Fibroblast of skin of left quadriceps (primary cell): ENCODE measurements around the gene KIAA0232.
"Not testable (repeated sequence)": the region's sequence is repeated elsewhere in the genome, so short reads cannot be mapped to it uniquely, and the experiment has no call there.

Experiments used
- DNase-seq, 2 experiments: peaks; one replicate each; pipeline ENCODE4 v3.0.0-alpha.2; 2013; ENCODE audit warnings: low read depth in 2 of 2

Gene KIAA0232

GRCh38 chr4:6754481-6755087, 27.9 kb upstream of the KIAA0232 start:
- DNase-seq, result no peak

DNA sequence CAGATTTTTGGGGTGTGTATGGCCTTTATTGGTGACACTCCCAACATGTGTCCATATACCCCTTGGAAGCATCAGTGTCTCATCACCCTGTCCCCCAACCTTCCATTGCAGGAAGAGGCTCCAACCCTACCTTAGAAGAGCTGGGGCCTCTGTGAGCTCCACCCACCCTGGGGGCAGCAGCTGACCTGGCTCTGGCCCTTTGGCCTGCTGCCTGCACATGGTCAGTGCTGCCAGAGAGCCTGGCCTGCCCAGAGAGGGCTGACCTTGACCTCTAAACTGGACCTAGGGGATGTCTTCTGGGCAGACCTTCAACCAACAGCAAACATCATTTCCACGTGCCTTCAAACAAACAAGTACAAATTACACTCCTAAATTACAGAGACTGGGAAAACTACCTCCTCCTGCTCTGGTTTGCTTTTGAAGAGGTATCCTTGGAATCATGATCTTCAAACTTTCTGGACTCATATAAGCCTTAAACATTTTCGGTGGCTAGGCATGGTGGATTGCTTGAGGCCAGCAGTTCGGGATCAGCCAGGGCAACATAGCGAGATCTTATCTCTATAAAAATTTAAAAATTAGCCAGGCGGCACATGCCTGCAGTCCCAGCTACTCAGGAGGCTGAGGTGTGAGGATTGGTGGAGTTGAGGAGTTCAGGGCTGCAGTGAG, 27.3 kb upstream of the KIAA0232 start:
- no peak for DNase-seq

- not testable (repeated sequence) for DNase-seq
Observed at GRCh38 chr4:6756345-6756744, 26.2 kb upstream of the KIAA0232 start.

- no peak for DNase-seq
Observed at GRCh38 chr4:6758728-6759127, 23.8 kb upstream of the KIAA0232 start.

GRCh38 chr4:6760865-6761264, 21.7 kb upstream of the KIAA0232 start:
- no peak for DNase-seq

- no peak for DNase-seq
Observed at GRCh38 chr4:6761649-6762615, 20.6 kb upstream of the KIAA0232 start.

- DNase-seq, result no peak
Observed at GRCh38 chr4:6763330-6763851, 19.1 kb upstream of the KIAA0232 start.

DNA sequence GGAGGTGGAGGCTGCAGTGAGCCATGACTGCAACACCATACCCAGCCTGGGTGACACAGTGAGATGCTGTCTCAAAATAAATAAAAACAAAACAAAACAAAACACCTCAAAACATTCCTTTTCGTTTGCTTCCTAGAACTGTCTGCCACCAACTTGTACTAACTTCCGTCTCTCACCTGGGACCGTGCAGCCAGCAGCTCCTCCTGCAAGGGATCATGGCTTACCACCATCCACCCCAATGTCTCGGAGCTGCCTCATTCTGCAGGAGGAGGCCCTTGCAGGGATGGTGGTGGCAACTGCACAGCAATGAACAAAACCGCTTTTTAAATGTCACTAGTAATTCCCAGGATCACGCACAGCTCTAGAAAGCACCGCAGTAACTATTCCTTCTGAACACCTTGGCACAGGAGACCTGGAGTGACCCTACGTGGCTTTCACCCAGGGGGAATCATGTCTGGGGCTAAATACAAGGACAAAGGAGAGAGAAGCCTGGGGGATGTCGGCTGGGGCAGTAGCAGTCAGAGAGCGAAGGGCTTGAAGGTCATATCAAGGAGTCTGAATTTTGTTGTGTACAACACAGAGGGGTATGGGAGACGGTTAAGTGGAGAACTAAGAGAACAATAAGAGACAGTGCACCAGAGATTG, 17.4 kb upstream of the KIAA0232 start:
- no peak for DNase-seq

DNA sequence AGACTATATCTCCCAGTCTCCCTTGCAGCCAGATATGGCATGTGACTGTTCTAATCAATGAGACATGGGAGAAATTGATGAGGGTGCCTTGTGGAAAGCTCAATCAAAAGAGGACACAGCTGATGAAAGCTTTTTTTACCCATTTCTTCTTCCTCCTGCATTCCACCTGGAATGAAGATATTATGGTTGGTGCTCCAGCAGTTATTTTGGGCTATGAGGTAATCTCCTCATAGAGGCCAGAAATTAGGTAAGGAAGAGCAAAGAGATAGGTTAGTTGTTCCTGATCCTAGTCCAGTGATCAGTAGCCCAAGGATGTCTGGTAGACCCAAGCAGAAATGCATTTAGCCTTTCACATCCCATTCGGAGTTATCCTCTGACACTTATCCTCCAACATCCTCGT, 16.8 kb upstream of the KIAA0232 start:
- no peak for DNase-seq

DNA sequence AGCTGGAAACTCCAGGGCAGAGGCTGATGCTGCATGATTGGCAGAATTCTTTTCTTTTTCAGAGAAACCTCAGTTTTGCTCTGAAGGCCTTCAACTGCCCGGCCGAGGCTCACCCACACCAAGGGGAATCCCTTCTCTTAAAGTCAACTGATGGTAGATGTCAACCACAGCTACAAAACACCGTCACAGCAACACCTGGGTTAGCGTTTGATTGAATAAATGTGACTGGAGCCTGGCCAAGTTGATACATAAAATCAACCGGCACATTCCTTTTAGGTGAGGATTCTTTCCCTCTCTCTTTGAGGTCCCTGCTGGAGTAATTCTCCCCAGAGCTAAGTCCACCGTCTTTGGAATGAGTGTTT, 15.2 kb upstream of the KIAA0232 start:
- DNase-seq, result no peak

DNA sequence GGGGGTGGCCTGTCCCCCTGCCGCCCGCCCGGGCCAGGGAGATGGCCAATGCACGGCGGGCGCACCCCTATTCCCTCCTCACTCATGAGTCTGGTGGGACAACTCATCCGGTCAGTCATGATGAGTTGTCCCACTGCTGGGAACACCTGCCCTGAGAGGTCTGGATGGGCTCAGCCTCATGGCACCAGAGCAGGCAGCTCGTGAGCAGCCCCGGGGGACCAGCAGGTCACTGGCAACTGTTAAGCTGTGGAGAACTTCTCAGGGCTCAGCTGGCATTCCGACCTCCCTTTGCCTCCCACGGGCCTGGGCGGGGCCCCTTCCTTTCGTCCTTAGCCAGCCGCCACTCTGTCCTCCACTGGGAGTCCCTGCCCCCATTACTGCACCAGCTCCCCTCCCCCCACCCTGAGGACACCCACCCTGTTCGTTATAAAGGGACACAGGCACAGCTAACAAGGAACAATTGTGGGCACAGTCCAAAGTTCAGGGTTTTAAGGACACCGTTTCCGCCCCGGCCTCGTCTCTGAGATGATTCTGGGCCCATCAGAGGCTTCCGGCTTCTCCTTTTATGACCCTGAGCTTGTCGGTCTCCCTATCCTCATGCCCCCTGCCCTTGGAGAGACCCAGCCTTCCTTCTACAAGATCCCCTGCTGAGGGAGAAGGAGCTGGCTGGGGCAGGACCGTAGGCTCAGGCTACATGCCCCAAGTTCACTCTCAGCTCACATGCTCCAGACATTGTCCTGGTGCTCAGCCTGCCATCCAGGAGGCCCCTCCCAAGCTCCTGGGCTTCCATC, 14.6 kb upstream of the KIAA0232 start:
- no peak for DNase-seq

DNA sequence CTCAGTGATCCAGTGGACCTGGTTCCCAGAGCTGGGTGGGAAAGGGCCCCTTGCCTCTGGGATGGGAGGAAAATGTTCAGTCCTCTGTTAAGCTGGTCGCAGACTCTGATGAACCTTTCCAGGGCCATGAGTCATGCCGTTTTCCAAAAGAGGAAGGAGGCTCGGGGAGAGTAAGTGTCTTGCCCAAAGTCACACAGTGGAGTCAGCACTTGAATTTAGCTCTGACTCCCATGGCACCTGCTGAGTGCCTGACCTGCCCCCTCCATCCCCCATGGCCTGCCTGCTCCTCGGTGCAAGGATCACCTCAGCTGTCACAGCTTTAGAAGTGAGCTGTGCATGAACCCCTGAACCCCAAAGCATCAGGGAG, 14.0 kb upstream of the KIAA0232 start:
- no peak for DNase-seq

DNA sequence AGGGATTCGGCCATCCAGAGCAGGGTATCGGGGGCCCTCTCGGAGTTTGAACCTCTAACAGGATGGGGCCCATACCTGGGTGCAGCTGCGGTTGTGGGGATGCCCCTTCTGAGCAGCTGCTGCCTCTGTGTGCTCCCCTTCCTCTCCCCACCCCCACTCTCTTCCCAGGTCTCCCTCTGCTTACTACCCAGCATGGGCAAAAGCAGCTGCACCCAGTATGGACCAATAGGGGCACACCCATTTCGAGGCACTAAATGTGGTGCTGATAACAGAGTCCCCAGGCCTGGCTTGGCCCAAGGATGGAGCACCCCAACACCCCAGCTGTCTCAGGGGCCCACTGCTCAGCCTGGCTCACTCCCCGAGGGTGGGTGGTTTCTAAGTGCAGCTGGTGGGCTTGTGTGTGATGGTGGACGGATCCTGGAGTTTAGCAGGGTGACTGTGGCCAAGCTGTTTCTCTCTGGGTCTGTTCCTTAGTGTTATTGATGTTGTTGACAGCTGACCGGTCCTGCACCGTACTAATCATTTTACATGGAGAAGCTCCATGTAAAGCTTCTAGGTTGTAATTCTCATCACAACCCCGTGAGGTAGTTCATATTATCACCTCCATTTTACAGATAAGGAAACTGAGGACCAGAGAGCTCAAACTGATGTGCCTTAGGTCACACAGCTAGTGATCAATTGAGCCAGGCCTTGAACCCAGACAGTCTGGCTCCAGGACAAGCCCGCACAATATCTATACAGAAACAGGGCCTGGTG, 13.1 kb upstream of the KIAA0232 start:
- no peak for DNase-seq

DNA sequence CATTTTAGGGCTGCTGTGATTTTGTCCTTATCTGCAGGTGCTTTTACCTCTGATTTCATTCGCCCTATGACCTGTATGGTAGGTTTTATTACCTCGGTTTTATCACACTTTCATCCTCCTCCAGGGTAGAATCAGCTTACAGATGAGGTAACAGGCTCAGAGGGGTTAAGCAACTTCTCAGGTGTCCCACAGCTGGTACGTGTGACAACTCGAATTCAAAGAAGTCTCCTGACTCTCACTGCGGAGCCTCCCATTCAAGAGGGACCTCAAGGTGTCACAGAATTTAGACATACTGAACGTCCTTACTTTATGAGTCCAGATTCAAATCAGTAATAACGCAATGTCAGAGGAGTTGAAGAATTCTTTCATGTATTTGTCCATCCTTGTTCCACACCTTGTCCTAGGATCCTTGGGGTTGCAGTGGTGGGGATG, 12.5 kb upstream of the KIAA0232 start:
- DNase-seq, result no peak

GRCh38 chr4:6770581-6771228, 11.8 kb upstream of the KIAA0232 start:
- DNase-seq, result no peak

DNA sequence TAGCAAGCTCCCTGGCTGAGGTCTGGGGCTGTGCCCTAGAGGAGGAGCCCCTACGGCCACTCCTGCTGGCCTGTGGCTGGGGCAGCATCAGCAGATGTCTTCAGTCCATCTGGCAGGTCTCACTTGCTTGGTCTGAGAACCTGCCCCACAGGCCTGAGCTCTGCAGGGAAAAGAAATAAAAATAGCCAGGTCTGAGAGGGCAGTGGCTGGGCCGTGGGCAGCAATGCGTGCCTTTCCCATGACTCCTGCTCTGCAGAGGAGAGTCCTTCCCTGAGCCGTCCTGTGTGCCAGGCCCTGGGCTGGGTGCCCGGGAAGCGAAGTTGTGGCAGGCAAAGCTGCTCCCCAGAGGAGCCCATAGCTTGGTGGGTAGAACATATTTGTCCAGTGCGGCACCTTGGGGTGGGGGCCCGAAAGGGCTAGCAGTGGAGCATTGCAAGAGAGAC, 11.3 kb upstream of the KIAA0232 start:
- no peak for DNase-seq

GRCh38 chr4:6772223-6772928, 10.2 kb upstream of the KIAA0232 start:
- DNase-seq, result no peak

DNA sequence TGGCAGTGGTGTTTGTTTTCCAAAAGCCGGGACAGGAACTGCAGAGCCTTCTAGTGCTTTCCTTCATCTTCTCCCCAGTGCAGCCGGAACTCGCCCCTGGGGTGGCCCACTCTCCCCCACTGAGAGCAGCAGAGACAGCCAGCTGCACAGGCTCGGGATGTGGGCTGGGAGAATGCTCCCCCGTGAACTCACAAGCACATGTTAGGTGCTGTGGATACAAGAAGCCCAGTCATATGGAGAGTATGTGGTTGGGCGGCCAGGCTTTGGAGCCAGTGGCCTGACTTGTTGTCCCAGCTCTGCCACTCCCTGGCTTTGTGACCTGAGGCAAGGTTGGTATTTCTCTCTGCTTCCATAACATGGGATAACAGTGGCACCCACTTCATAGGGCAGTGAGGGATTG, 9.4 kb upstream of the KIAA0232 start:
- no peak for DNase-seq
